HUES64 (cell line): ENCODE results near the gene KRT14.
"Not testable (repeated sequence)": the region's sequence is repeated elsewhere in the genome, so short reads cannot be mapped to it uniquely, and the experiment has no call there.

ENCODE experiments used
- H3K27ac ChIP-seq: 2 replicates; pipeline ENCODE4 v1.7.0; 2013; ENCODE audit warnings: low read depth, low read length, inconsistent platforms
- H3K27me3 ChIP-seq: 2 replicates; pipeline ENCODE4 v1.6.1; 2013; ENCODE audit warnings: mild to moderate bottlenecking, low read length; ENCODE audit not compliant: insufficient read depth
- H3K36me3 ChIP-seq: 2 replicates; pipeline ENCODE4 v1.6.1; 2013; ENCODE audit warnings: mild to moderate bottlenecking, low read length; ENCODE audit not compliant: insufficient read depth
- H3K4me1 ChIP-seq: 2 replicates; pipeline ENCODE4 v1.6.1; 2013; ENCODE audit warnings: mild to moderate bottlenecking, low read length, moderate library complexity; ENCODE audit not compliant: insufficient read depth
- H3K4me3 ChIP-seq: 2 replicates; pipeline ENCODE4 v1.5.1; 2013; ENCODE audit warnings: mild to moderate bottlenecking, low read length, moderate library complexity
- H3K9ac ChIP-seq: 2 replicates; pipeline ENCODE4 v1.6.1; 2013; ENCODE audit warnings: mild to moderate bottlenecking, low read depth, low read length
- H3K9me3 ChIP-seq: 2 replicates; pipeline ENCODE4 v1.6.1; 2013; ENCODE audit warnings: low read depth, low read length; ENCODE audit not compliant: insufficient read depth
- WGBS: fragments of 150-250, 120-280 bp; methylation state at CpG from one replicate; pipeline ENCODE4 v1.1.7; 2013; ENCODE audit warnings: missing lambda C conversion rate; 5-methylcytosine and 5-hydroxymethylcytosine counted together

The KRT14 gene

GRCh38 chr17:41628621-41629255, 42.0 kb upstream of the KRT14 start:
- H3K4me1 ChIP-seq, H3K27me3 ChIP-seq, H3K9me3 ChIP-seq, H3K9ac ChIP-seq, H3K27ac ChIP-seq, H3K36me3 ChIP-seq, H3K4me3 ChIP-seq: not testable (repeated sequence)
- WGBS, result 89% methylated on average over 11 of the region's 11 CpGs

GRCh38 chr17:41628073-41628370, 41.3 kb upstream of the KRT14 start:
- not testable (repeated sequence) for H3K4me3 ChIP-seq, H3K27ac ChIP-seq, H3K27me3 ChIP-seq, H3K9me3 ChIP-seq, H3K36me3 ChIP-seq, H3K9ac ChIP-seq, H3K4me1 ChIP-seq
- 94% methylated on average over 1 of the region's 1 CpG for WGBS

- Histone ChIP-seq H3K9ac (no peak overlapping the region), H3K27ac (no peak overlapping the region), H3K4me1 (no peaks in the 10 kb centered on the region), H3K27me3 (no peaks in the 10 kb centered on the region), H3K4me3 (no peak overlapping the region), H3K9me3 (no peaks in the 10 kb centered on the region), H3K36me3 (no peaks in the 10 kb centered on the region)
- WGBS, result 90% methylated on average over 23 of the region's 23 CpGs
Observed at GRCh38 chr17:41627316-41628072, 40.8 kb upstream of the KRT14 start.

- not testable (repeated sequence) for H3K4me3 ChIP-seq, H3K36me3 ChIP-seq, H3K27ac ChIP-seq, H3K9me3 ChIP-seq, H3K4me1 ChIP-seq, H3K27me3 ChIP-seq, H3K9ac ChIP-seq
- 82% methylated on average over 5 of the region's 5 CpGs for WGBS
Observed at GRCh38 chr17:41626914-41627295, 40.2 kb upstream of the KRT14 start.

- H3K9ac ChIP-seq, H3K36me3 ChIP-seq, H3K9me3 ChIP-seq, H3K4me1 ChIP-seq, H3K27me3 ChIP-seq, H3K27ac ChIP-seq, H3K4me3 ChIP-seq: not testable (repeated sequence)
- 90% methylated on average over 17 of the region's 17 CpGs for WGBS
Observed at GRCh38 chr17:41626028-41626913, 39.6 kb upstream of the KRT14 start.

GRCh38 chr17:41625602-41626001, 38.9 kb upstream of the KRT14 start:
- Histone ChIP-seq H3K36me3 (no peaks in the 10 kb centered on the region), H3K4me1 (no peaks in the 10 kb centered on the region), H3K4me3 (no peak overlapping the region), H3K9me3 (no peaks in the 10 kb centered on the region), H3K27ac (no peak overlapping the region), H3K9ac (no peak overlapping the region), H3K27me3 (no peaks in the 10 kb centered on the region)
- WGBS, result 89% methylated on average over 16 of the region's 16 CpGs

GRCh38 chr17:41624208-41625101, 37.8 kb upstream of the KRT14 start, which contains the start of gene KRT17:
TSS of gene KRT17 (minus strand) at chr17:41624575. CDS start at chr17:41624509, 66 bp downstream.
- no peaks in the 10 kb centered on the region for H3K27me3 ChIP-seq
- no peak within 1 kb of the TSS for H3K9ac ChIP-seq
- WGBS, result 88% methylated on average over 30 of the region's 33 CpGs

GRCh38 chr17:41623184-41623861, 36.6 kb upstream of the KRT14 start:
- not testable (repeated sequence) for H3K4me3 ChIP-seq, H3K27ac ChIP-seq, H3K4me1 ChIP-seq, H3K9me3 ChIP-seq, H3K9ac ChIP-seq, H3K27me3 ChIP-seq, H3K36me3 ChIP-seq
- 65% methylated on average over 9 of the region's 10 CpGs for WGBS

More at GRCh38 chr17:41624208-41625101, 37.8 kb upstream of the KRT14 start, which contains the start of gene KRT17:
- Histone ChIP-seq H3K36me3 (no peaks in the 10 kb centered on the region), H3K4me1 (no peaks in the 10 kb centered on the region), H3K4me3 (no peak within 1 kb of the TSS), H3K9me3 (no peaks in the 10 kb centered on the region), H3K27ac (no peak within 1 kb of the TSS)

GRCh38 chr17:41622340-41623183, 35.9 kb upstream of the KRT14 start:
- WGBS, result 92% methylated on average over 18 of the region's 19 CpGs
- not testable (repeated sequence) for H3K27me3 ChIP-seq, H3K27ac ChIP-seq, H3K36me3 ChIP-seq, H3K4me3 ChIP-seq, H3K9ac ChIP-seq, H3K4me1 ChIP-seq, H3K9me3 ChIP-seq

- Histone ChIP-seq H3K36me3 (no peaks in the 10 kb centered on the region), H3K4me1 (no peaks in the 10 kb centered on the region), H3K4me3 (no peak overlapping the region), H3K9me3 (no peaks in the 10 kb centered on the region), H3K27me3 (no peaks in the 10 kb centered on the region), H3K27ac (no peak overlapping the region), H3K9ac (no peak overlapping the region)
- 97% methylated on average over 2 of the region's 2 CpGs for WGBS
Observed at GRCh38 chr17:41621916-41622315, 35.2 kb upstream of the KRT14 start.
